Measurements from ENCODE around the gene ELAVL4.
"Not testable (repeated sequence)": the region's sequence is repeated elsewhere in the genome, so short reads cannot be mapped to it uniquely, and the experiment has no call there.

The ELAVL4 gene

DNA sequence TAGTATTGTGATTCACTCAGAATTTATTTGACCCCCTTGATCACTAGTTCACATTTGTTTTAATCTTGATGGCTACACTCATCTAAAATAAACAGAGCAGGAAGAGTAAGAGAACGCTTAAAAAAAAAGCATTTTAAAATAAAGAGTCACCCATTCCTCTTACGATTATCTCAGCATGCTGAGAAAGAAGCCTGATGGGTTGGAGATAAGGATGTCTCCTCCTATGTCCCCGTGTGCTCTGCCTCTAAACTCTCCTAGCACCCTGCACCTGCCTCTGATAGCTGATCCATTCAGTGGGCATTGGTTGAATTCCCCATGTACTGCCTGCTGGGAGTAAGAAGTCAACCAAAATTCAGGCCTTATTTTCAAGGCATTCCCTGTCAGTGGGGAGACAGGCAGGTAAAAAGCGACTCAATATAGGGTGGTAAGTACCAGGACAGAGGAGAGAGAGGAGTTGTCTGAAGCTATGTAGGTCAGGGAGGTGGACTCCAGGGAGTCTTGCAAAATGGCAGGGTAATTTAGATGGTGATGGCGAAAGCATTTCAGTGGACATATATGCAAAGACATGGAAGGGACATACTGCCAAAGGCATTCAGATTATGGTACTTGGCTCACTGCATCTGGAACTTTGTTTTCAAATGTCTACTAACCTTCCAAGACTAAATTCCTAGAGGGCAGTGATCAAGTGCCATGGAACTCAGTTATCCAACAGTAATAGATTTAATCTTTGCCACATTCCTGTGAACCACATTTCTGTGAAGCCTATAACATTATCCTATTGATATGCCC, 18.4 kb downstream of the ELAVL4 start:
- DNase-seq: no peak

DNA sequence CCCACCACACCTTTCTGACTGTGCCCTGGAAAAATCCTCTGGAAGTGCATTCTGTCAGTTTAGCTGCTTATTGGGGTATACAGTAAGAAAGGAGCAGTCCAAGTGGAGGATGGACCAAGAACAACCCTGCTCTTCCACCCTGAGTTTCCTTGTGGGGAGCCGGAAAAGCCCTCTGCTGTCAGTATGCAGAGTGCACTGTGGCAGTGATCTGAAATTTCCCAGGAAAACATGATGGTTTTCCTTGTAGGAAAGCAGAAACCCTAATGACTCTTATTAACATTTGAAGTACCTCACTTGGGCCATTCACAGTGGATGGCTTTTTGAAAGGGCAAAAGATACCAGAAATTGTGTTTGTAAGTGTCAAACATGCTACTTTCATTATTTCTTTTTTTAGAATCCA, 20.5 kb downstream of the ELAVL4 start:
- DNase-seq: no peak

DNA sequence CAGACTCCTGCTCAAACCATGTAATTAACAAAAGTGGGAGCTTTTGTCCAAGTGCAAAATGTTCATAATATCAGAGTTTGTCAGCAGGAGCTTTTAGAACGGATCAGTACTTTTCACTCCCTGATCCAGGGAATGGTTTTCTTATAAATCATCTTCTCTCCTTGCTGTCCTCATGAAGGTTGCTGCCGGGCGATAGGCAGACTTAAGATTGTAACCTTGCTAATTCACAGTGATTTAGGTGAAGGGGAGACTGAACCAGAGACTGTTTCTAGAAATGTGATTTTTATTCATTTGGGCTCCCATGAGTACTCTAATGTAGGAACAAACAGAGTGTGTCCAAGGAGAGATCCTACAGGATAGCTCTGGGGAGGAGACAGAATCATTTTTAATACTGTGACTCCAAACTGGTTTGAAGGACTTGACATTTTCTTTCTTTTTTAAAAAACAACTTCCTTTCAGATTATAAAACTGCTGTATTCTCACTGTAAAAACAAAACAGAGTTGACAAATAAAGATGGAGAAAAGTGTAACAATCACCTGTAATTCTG, 23.7 kb downstream of the ELAVL4 start:
- DNase-seq: no peak

DNA sequence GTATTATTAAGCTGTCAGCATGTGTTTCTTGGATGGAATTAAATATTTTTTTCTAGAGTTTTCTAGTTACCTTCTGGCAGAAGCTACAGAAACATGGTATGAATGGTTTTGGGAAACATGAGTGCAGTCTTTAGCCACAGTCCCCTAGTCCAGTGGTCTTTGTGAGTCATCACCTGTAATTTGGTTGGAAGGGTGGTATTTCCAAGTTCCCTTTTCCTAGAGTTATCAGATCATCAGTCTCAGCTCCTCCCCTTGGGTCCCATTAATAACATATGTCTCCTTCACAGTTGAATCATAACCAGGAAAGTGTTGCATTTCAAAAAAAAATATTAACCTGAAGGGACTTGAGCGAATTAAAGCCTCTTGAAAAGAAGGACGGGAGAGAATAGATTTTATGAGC, 27.0 kb downstream of the ELAVL4 start:
- DNase-seq: no peak

DNA sequence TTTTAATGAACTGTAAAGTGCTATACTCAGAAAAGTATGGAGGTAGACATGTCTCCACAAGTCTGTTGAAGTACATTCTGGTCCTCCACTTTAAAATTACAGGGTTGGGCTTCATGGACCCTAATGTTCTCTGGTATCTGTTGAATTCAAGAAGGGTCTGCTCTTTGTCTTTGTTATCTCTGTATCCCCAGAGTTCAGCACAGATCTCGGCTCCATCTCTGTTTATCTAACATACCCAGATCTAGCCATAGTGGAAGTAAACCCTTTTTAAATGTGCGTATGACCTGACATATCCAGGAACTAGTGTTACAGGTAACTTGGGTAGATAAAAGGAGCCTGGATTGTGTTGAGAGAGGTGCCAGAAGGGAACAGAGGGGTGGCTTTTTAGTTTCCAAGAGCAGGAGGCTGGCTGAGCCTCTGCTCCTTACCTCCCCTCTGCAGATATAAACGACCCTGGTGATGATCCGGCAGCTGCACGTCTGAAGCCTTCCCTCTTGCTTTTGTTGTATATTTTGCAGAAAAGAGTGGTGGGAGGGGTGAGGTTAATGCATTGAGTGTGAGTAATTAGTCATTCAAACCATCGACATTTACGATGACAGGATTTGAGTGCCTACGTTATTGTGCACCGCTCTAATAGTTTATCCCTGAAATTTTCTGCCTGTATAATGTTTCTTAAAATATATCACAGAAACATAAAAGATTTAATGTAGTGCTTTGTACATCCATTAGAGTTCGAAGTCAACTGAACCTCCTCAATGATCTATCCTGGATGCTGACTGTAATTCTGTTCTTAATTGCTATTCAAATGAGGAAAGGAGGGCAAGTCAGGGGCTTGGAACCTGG, 30.8 kb downstream of the ELAVL4 start:
- DNase-seq: no peak

DNA sequence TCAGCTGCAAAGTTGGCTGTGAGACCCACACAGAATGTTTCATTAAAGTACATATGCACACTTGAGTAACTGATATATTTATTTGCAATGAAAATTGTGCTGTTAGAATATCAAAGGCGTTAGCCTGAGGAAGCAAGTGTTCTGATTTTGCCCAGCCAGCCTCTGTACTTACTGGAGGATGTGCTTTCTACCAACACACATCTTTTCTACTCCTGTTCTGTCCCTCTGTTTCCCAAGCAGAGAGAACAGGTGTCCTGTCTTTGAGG, 31.4 kb downstream of the ELAVL4 start:
- DNase-seq: no peak

DNA sequence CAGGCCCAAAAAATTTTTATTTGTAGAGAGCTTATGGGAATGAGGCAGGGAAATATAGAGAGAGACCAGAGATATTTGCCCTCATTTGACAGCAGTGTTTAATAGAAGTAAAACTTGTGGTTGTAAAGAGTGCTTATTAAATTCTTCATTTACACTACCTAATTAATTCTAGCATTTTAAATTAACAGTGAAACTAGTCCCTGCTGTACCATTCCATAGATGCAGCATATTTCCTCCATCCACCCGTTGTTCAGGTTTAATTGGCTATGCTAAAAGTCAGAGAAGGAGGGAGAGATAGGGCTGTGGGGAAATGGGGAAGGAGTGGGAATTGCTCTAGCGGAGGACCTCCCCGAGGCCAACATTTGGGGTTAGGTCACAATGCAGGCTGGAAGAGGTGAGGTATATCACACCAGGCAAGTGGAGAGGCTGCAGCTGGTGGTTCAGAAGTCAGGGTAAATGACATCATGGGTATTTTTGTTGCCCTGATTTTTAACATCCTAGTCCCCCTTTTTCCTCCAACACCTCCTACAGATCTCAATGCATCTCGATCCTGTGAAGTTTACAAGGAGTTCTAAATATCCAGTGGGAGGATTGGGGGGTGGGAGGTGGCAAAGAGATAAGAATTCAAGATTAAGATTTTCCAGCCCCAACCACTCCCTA, 38.6 kb downstream of the ELAVL4 start:
- no peak for DNase-seq

DNA sequence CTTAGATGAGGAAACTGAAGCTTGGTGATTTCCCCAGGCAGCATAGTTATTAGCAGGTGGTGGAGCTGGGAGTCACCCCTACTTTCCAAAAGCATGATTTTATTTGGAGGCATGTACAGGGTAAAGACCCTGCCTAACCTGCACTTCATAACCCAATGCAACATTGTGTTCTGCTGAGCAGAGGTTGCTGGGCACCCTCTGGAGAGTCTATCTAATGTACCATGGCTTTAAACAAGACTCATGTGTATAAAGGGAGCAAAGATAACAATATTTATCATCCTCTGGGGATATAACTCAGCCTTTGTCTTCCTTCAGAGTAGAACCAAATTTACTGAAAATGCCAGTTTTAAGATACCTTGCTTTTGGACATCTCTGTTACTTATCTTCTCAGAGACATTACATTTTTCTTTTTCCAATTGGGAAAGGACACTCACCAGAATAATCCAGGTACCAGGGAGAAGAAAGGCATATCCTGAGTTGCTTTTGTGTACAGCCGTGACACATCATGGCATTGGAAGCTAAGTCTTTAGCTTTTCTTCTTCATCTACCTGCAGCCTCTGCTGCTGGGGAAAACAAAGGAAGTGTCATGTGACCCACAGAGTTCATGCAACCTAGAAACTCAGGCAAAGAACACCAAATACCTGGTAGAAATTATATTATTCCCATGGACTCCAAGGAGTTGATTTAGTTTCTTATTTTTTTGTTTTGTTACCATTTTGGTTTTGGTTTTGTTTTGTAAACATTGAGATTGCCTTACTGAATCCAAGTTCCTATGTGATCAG, 39.6 kb downstream of the ELAVL4 start:
- no peak for DNase-seq

DNA sequence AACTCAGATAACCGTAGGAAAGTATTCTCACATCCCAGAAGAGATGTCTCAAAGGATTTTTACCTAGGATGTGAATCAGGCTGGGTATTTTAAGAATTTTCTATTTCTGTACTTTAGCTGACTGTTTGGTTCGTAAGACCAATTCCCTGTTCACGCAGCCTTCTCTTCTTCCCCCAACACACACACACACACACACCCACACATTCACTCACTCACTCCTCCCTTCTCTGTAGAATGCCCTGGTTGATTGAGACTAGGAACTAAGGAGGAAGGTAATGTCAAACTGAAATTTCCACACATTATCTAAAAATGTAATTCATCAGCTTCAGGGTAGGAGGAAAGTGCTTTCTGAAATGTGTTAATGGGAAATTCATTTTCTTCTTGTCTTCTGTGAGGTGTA, 43.5 kb downstream of the ELAVL4 start:
- DNase-seq: no peak

DNA sequence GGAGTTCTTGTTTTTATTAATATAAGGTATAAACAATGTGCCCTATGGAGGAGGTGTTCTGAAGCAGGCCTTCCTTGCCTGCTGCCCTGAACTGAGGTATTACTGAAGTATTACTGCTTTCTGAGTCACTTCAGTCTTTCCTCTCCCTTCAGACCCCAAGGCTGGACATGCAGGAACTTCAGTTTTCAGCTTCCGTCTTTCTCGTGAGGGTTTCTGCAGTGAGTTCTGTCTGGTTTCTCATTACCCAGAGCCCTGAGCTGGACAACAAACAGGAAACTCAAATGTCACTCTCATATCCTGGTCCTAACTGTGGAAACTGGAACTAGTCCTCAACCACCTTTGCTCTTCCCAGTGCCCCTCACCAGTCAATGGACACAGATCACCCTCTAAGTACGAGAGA, 46.8 kb downstream of the ELAVL4 start:
- DNase-seq: no peak

DNA sequence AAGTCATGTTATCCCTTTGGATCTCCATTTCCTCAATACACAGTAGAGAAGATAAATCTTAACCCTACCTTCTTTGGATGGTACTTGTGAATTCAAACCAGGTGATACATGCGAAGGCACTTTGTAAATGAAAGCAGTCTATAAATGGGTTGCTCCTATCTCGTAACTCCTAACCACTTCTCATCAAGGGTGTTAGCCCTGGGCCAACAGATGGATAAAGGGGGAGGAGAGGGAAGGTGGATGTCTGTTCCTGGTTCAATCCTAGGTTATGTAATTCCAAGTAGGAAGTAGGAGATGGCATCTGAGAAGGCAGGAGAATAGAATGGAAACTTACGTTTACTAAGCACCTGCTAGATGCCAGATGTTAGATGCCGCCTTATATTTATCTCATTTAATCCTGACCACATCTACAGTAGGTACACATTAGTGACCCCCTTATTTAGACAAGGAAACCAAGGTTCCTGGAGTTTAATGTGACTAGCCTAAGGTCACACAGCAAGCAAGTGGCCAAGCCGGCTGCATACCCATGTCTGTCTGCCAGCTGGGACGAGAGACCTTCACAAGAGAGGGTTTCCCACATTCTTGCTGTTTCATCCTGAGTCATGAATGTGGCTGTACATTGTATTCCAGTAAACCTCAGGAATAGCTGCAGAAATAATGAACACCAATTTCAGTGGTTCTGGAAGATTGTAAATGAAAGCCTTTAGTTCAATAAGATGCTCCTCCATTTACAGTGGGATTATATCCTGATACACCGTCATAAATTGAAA, 47.7 kb downstream of the ELAVL4 start:
- no peak for DNase-seq

DNA sequence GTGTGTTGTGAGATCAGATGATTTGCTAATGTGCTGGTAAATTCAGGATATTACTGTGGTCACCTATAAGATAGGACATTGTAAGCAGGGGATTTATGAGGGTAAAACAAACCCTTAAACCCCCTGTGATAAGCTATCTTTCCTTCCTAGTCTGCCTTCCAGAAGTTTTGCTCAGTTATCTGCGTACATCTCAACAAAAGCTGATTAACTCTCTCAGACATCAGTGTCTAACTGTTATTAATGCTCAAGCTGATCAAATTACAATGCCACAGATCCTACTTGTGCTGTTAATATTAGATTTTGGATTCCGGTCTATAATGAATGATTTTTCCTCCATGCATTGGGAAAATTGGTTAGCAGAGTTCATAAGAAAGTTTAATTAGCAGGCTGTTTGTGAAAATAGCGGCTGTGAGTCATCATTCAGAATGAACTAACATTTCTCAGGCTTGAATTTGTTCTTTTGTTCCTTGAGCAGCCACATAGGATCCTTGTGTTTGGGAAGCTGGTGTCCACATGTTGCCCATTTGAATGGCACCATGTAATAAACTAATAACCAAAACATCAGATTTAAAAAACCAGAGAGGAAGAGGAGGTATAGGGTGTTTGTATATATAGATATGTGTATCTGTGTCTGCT, 48.7 kb downstream of the ELAVL4 start:
- DNase-seq: no peak

DNA sequence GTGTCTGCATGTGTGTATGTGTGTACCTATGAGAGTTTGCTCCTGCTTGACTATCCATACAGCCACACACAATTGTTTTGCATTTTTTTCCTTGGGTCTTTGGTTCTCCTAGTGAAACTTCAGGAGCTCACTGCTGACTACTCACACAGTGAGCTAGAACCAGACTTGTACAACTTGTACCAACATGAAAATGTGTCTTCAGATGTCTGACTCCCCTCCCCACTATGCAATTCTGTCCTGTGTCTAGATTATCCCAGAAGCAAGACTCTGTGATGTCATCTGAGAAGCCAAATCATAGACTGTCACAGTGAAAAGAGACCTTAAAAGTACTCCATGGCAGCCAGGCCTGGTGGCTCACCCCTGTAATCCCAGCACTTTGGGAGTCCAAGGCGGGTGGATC, 49.7 kb downstream of the ELAVL4 start:
- no peak for DNase-seq

DNA sequence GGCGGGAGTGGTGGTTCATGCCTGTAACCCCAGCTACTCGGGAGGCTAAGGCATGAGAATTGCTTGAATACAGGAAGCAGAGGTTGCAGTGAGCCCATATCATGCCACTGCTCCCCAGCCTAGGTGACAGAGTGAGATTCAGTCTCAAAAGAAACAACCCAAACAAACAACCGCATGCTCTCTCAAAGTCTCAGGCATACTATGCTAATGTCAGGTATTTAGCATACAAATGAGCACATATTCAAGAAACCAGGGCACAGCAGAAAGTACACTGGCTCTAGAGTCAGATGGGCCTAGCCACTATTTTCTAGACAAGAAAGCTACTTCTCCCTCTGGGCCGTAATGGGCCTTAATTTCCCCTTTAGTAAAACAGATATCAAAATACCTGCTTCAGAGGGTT, 55.0 kb downstream of the ELAVL4 start:
- no peak for DNase-seq

DNA sequence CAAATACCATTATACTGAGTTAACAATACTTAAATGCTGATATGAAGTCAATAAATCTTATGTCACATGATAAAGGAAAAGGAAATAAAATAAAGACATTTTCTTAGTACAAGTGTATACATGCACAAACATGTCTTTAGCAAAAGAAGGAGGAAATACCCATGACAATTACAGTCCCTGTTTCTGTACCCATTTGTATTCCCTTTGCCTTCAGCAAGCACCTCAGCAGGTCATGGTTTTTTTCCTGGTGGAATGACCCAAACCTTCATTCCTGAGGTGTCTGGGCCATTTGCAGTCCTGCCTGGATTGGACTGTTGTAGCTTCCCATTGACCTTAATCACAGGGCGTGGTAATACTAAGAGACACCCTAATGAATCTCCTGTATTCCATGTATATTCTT, 57.6 kb downstream of the ELAVL4 start:
- DNase-seq: not testable (repeated sequence)

DNA sequence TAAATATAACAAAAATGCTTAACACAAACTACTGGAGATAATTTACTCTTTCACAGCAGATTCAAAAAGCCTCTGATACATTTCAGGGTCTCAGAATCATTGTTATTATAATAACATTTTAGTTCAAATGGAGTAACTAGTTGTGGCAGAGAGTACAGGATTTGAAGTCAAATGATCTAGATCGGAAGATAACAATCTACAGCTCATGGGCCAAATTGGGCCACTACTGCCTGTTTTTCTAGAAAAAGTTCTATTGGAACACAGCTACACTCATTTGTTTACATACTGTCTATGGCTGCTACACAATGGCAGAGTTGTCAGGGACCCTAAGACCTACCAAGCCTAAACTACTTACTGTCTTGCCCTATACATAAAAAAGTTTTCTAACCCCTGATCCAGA, 63.6 kb downstream of the ELAVL4 start:
- no peak for DNase-seq

DNA sequence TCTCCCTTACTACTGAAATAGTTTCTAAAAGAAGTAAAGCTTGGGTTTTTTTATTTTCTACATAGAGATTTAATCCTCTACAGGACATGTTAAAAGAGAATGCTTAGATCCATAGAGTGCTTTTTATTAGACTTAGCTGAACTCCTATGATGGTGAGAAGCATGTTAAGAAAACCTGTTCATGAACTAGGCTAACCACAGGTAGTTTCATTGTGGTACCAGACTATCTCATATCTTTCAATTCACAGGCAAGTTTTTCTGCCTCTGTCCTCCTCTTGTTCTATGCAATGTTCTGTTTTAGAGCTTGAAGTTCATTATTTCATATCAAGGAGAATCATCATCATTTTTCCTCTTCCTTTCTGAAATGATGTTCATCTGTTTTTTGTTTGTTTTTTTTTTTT, 65.4 kb downstream of the ELAVL4 start:
- no peak for DNase-seq

DNA sequence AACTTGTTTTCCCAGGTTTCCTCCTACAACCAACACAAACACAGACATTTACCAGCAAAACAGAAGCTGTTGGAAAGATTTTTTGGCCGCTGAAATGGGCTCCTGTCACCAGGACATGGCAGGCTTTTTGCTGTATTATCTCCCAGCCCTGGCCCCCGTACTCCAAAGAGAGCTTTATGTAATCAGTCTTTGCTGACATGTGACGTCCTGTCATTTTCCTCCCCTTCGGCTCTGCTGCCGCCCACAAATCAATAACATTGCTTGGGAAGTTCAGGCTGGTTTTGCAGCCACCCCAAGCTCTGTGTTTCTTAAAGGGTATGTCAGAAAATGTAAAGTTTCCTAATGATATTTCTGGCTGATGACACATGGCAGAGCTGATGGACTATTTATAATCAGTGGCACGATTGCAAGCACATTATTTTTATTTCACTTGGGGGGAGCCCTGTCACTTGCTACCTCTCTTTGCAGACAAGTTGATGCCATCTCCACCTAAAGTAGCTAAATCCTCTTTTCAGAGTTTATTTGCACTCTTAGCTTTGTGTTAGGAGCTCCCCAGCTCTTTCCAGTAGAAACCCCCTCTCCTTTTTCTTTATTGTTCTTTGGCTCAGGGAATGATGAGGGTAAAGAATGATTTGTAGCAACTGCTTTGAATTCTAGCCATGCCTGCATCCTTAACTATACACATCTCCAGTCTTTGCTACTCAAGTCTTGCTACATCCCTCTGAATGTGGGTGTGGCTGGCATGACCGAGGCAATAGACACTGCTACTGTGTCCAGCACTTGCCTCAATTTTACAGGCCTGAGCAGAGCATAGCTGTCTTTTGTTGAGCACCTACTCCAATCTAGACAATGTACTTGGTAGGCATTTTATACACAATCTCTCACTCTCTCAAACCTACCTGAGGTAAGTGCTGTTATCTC, 67.3 kb downstream of the ELAVL4 start:
- DNase-seq: no peak

DNA sequence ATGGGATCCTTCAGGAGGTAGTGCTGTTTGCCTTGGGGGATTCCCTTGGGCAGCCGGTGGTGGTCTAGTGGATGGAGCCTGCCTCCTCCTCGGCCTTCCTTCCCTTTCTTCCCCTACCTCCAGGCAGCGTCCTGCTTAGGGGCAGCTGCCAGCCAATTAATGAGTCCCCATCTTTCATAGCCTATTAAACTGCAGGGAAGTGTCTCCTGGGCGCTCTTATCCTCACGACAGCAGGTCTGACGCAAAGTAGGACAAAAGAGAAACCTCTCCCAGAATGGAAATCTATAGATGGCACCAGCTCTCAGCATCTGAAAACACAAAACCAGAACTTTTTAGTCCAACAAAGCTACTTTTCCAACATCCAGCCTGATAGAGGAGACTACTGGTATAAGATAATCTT, 69.3 kb downstream of the ELAVL4 start:
- DNase-seq: no peak

DNA sequence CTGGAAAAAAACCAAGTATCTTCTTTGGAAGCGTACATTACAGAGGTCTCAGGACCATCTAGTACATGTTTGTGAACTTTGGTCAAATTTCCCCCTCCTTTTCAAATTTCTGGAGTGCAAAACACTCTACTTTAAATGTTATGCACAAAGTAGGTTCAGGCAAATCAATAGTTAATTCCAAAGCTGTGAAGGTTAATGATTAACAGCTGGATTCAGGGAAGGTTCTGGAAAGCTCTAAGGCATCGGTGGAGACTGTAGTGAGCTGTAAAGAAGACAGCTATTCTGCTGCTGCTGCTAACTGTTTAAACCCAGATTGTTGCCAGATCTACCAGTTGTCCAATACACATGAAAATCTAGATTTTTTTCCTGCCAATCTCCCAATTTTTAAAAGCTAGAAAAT, 70.9 kb downstream of the ELAVL4 start:
- no peak for DNase-seq

All from fibroblast of skin of scalp (primary cell).